ENCODE results near the gene ACOT9.
"Not testable (repeated sequence)": the region's sequence is repeated elsewhere in the genome, so short reads cannot be mapped to it uniquely, and the experiment has no call there.

GRCh38 chrX:23676486-23676885 is 66.6 kb downstream of the ACOT9 start:
- TF ChIP-seq POLR2A (IDR thresholded peaks at IDR 0.05; ENCODE audit: low read length); GATA1 (IDR thresholded peaks at IDR 0.05; ENCODE audit: low read depth, low read length): not testable (repeated sequence)

Measured in erythroblast (primary cell).